GDM1 (cell line): ENCODE data around the gene TNNT1.

Source experiments
- DNase-seq: peaks from one replicate; lab custom pipeline; 2025; lab: John Stamatoyannopoulos, UW

Gene TNNT1

DNA sequence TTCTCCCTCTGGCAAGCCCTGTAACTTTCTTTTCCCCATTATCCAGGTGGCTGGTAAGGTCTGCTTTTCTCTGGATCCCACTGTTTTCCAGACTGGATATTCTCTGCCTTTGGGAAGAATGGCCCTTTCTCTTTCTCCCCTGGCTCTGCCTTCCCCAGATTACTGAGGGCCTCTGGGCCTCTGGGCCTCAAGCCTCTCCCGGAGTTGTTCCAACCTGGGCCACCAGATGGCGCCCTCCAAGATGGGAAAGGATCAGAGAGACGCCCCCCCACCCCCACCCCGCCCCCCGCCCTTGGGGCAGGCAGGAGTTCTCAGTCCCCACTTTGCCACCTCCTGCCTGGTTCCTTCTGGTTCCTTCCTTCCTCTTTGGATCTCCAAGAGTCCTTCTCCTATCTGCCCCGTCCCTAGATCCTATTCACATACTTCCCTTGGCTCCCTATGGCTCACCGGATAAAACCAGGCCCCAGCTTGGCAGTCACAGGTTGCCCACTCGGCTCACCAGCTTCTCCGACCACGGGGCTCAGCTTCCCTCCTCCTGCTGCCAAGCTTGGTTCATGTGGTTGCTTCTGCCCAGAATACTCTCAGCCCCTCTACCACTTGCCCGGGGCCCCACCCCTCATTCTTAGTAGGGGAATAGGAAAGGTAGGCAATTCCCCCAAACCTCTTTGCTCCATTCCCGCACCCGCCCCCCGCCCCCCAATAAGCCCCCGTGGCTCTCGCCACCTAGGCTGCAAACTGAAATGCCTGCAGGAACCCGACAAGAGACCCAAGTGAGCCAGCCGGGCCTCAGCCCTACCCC lies 60.3 kb downstream of the TNNT1 start:
- DNase-seq: peak; percentile 24

DNA sequence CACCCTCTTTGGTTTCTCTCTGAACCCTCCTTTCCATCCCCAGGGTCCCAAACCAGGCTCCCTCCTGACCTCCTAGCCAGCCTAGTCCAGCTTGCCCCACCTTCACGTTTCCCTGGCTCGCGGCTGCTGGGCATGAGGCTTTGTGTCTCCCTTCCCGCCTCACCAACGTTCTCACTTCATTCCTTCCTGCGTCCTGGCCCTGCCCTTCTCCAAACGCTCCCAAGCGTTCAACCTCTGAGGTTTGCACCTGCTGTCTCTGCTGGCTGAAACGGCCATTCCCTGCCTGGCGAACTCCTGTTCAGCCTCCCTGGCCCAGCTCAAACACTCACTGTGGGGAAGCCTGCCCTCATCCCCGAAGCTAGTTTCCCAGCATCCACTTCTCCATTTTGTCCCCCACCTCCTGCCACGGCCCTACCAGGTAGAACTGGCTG lies 61.0 kb downstream of the TNNT1 start:
- DNase-seq: no peak

GRCh38 chr19:55087542-55087901 lies 61.5 kb downstream of the TNNT1 start:
- no peak for DNase-seq

- no peak for DNase-seq
These were observed 62.1 kb downstream of the TNNT1 start for GRCh38 chr19:55086730-55087541.

GRCh38 chr19:55085923-55086715 lies 62.9 kb downstream of the TNNT1 start:
- DNase-seq: no peak

DNA sequence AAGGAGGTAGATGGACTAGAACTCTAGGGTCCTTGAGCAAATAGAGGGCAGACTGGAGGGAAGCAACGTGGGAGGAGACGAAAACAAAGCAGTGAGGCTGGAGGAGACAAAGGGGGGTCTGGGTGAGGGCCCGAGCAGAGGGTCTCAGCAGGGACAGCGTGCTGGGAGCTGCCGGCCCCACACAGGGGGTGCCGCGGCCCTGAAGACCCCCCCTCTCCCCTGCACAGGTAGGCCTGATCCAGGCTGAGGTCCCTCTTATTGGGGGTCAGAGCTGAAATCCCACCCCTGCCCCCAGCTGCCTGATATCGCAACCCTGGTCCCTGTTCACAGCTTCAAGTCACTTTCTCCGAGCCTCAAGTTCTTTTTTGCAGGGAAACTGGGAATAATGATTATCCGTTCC lies 64.6 kb downstream of the TNNT1 start:
- DNase-seq: no peak

- no peak for DNase-seq
These were observed 65.8 kb downstream of the TNNT1 start for GRCh38 chr19:55083004-55083850.
